ENCODE results near the gene PYURF. TPM values are rescaled to one million over a fixed set of nuclear protein-coding genes. Genes with fewer than 3 reads are reported as not detected.

Gene PYURF
- polyA plus RNA-seq, 1 donor from 2014 or later: 287 TPM

DNA sequence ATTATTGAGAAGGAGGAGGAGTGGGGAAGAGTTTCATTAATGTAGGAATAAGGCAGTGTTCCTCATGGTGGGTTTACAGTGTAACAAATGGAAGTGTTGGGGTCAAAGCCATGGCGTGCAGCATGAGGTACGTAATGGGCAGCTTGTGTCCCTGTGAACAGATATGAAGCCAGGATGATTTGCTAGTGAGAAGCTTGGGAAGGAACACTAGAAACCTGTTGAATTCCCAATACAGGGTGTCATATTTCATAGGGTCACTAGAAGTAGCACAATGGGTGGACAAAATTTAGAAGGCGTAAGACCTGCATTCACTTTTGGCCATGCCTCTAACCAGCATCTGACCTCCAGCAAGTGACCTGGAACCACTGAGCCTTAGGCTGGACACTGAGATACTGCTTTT is 6.8 kb downstream of the PYURF start:
- Histone ChIP-seq H3K9ac (ENCODE audit: low read length) (no peak overlapping the region), H3K4me2 (ENCODE audit: low read length) (no peak overlapping the region), H4K20me1 (ENCODE audit: insufficient read depth) (no peaks in the 10 kb centered on the region), H3K27ac (ENCODE audit: low read length) (no peak overlapping the region), H3K9me2 (ENCODE audit: insufficient read depth, low read length) (no peaks in the 10 kb centered on the region), H3K79me2 (replicated peaks; ENCODE audit: insufficient read depth, low read length) (peaks cover 8% of the 10 kb centered on the region), H3K9me3 (ENCODE audit: low read length) (no peaks in the 10 kb centered on the region), H3K36me3 (ENCODE audit: insufficient read depth, low read length) (no peaks in the 10 kb centered on the region), H2AFZ (ENCODE audit: low read depth, low read length) (no peak overlapping the region), H3K4me3 (ENCODE audit: low read length) (no peak overlapping the region), H3K27me3 (ENCODE audit: insufficient read depth, low read depth, low read length) (no peaks in the 10 kb centered on the region), H3F3A (ENCODE audit: insufficient read depth, low read length, poor library complexity, severe bottlenecking) (no peaks in the 10 kb centered on the region)
- TF ChIP-seq SMC3 (conservative IDR thresholded peaks at IDR 0.05; ENCODE audit: poor library complexity) (no peak), EP300 (conservative IDR thresholded peaks at IDR 0.05; ENCODE audit: poor library complexity, severe bottlenecking) (no peak), TAF1 (IDR thresholded peaks at IDR 0.05; ENCODE audit: low read depth) (no peak), MXI1 (conservative IDR thresholded peaks at IDR 0.05; ENCODE audit: poor library complexity, severe bottlenecking) (no peak), RAD21 (conservative IDR thresholded peaks at IDR 0.05) (no peak), EZH2 (IDR thresholded peaks at IDR 0.05; ENCODE audit: borderline replicate concordance, insufficient read depth, low read length, poor library complexity, severe bottlenecking) (no peak), POLR2AphosphoS5 (IDR thresholded peaks at IDR 0.05) (no peak)
- TF ChIP-seq, protein P1, sequence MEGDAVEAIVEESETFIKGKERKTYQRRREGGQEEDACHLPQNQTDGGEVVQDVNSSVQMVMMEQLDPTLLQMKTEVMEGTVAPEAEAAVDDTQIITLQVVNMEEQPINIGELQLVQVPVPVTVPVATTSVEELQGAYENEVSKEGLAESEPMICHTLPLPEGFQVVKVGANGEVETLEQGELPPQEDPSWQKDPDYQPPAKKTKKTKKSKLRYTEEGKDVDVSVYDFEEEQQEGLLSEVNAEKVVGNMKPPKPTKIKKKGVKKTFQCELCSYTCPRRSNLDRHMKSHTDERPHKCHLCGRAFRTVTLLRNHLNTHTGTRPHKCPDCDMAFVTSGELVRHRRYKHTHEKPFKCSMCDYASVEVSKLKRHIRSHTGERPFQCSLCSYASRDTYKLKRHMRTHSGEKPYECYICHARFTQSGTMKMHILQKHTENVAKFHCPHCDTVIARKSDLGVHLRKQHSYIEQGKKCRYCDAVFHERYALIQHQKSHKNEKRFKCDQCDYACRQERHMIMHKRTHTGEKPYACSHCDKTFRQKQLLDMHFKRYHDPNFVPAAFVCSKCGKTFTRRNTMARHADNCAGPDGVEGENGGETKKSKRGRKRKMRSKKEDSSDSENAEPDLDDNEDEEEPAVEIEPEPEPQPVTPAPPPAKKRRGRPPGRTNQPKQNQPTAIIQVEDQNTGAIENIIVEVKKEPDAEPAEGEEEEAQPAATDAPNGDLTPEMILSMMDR (IDR thresholded peaks at IDR 0.05; ENCODE audit: poor library complexity, severe bottlenecking): no peak
- TF ChIP-seq, protein P2, sequence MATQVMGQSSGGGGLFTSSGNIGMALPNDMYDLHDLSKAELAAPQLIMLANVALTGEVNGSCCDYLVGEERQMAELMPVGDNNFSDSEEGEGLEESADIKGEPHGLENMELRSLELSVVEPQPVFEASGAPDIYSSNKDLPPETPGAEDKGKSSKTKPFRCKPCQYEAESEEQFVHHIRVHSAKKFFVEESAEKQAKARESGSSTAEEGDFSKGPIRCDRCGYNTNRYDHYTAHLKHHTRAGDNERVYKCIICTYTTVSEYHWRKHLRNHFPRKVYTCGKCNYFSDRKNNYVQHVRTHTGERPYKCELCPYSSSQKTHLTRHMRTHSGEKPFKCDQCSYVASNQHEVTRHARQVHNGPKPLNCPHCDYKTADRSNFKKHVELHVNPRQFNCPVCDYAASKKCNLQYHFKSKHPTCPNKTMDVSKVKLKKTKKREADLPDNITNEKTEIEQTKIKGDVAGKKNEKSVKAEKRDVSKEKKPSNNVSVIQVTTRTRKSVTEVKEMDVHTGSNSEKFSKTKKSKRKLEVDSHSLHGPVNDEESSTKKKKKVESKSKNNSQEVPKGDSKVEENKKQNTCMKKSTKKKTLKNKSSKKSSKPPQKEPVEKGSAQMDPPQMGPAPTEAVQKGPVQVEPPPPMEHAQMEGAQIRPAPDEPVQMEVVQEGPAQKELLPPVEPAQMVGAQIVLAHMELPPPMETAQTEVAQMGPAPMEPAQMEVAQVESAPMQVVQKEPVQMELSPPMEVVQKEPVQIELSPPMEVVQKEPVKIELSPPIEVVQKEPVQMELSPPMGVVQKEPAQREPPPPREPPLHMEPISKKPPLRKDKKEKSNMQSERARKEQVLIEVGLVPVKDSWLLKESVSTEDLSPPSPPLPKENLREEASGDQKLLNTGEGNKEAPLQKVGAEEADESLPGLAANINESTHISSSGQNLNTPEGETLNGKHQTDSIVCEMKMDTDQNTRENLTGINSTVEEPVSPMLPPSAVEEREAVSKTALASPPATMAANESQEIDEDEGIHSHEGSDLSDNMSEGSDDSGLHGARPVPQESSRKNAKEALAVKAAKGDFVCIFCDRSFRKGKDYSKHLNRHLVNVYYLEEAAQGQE (IDR thresholded peaks at IDR 0.05; ENCODE audit: borderline replicate concordance): no peak

- no peaks in the 10 kb centered on the region for H3K27me3 ChIP-seq (ENCODE audit: insufficient read depth, low read depth, low read length)
- no peak overlapping the region for H3K9ac ChIP-seq (ENCODE audit: low read length)
- H4K20me1 ChIP-seq (ENCODE audit: insufficient read depth): no peaks in the 10 kb centered on the region
- H3K4me3 ChIP-seq (ENCODE audit: low read length): peak overlapping the region; percentile 38
- no peaks in the 10 kb centered on the region for H3K9me2 ChIP-seq (ENCODE audit: insufficient read depth, low read length)
- H3K27ac ChIP-seq (ENCODE audit: low read length): peak overlapping the region; percentile 30
- no peaks in the 10 kb centered on the region for H3K36me3 ChIP-seq (ENCODE audit: insufficient read depth, low read length)
- H3K79me2 ChIP-seq (replicated peaks; ENCODE audit: insufficient read depth, low read length): no peaks in the 10 kb centered on the region
- no peak overlapping the region for H3K4me2 ChIP-seq (ENCODE audit: low read length)
- no peaks in the 10 kb centered on the region for H3F3A ChIP-seq (ENCODE audit: insufficient read depth, low read length, poor library complexity, severe bottlenecking)
- H2AFZ ChIP-seq (ENCODE audit: low read depth, low read length): peak overlapping the region; percentile 48
- no peak for TF ChIP-seq MXI1 (conservative IDR thresholded peaks at IDR 0.05; ENCODE audit: poor library complexity, severe bottlenecking)
- no peaks in the 10 kb centered on the region for H3K9me3 ChIP-seq (ENCODE audit: low read length)
Measured at GRCh38 chr4:88514557-88515511, 8.7 kb downstream of the PYURF start.
